ENCODE data around the gene ERCC2. TPM values are rescaled to one million over a fixed set of nuclear protein-coding genes. Genes with fewer than 3 reads are reported as not detected.

ERCC2 gene
- total RNA-seq, 4 donors from 2014 or later = 1.8 to 16.6 (median 10.5) TPM

GRCh38 chr19:45404557-45405434 is 34.4 kb upstream of the ERCC2 start, which contains the start of gene PPP1R13L:
PPP1R13L (minus strand) TSS chr19:45405069; CDS start chr19:45398318, 6,751 bp downstream.
- Histone ChIP-seq H3K4me1 (peaks cover 8 to 9% of the 10 kb centered on the region in 2 donors), H3K4me3 (peak within 1 kb of the TSS; percentile 69 to 78), H3K36me3 (no peaks in the 10 kb centered on the region), H3K27me3 (peaks cover 0 to 8% of the 10 kb centered on the region in 2 donors), H3K9me3 (no peaks in the 10 kb centered on the region), H3K27ac (peak within 1 kb of the TSS; percentile 92 to 94)
- TF ChIP-seq CTCF (IDR thresholded peaks at IDR 0.05) = no peak
- TF ChIP-seq POLR2A (IDR thresholded peaks at IDR 0.05) = peak in 1 of 2 donors; percentile 40
- intact Hi-C loops (cut with DNase I; ENCODE audit: low total_unique reads) = no loop called here
- DNase-seq = peak; percentile 75 to 76

GRCh38 chr19:45403781-45404556 is 33.6 kb upstream of the ERCC2 start:
- peak overlapping the region in 1 of 2 donors; percentile 69 for H3K4me3 ChIP-seq
- H3K36me3 ChIP-seq = no peaks in the 10 kb centered on the region
- no peaks in the 10 kb centered on the region for H3K9me3 ChIP-seq
- peaks cover 0 to 8% of the 10 kb centered on the region in 2 donors for H3K27me3 ChIP-seq
- no peak for TF ChIP-seq POLR2A (IDR thresholded peaks at IDR 0.05)
- TF ChIP-seq CTCF (IDR thresholded peaks at IDR 0.05) = peak in 1 of 4 experiments; percentile 11
- DNase-seq = peak in 1 of 2 donors; percentile 37
- peaks cover 8 to 9% of the 10 kb centered on the region in 2 donors for H3K4me1 ChIP-seq
- intact Hi-C loops (cut with DNase I; ENCODE audit: low total_unique reads) = no loop called here
- no peak overlapping the region for H3K27ac ChIP-seq

DNA sequence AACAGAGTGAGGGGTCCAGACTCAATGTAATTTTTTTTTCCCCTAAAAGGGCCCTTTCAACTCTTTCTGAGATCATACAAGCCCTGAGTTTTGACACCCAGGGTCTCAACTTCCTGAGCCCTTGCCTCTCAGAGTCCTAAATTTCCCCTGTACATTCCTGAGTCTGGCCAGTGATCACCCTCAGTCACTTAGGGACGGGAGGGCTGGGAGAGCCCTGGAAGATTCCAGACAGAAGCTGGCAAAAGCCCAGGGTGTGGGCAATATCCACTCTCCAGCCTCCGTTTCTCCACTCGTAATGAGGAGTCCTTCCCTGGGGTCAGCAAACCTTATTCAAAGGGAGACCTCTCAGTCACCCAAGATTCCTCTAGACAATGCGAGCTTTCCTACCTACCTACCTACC is 32.9 kb upstream of the ERCC2 start:
- Histone ChIP-seq H3K4me1 (peaks cover 8 to 9% of the 10 kb centered on the region in 2 donors), H3K36me3 (no peaks in the 10 kb centered on the region), H3K9me3 (no peaks in the 10 kb centered on the region), H3K4me3 (no peak overlapping the region), H3K27me3 (peaks cover 0 to 8% of the 10 kb centered on the region in 2 donors), H3K27ac (no peak overlapping the region)
- TF ChIP-seq POLR2A (IDR thresholded peaks at IDR 0.05) = no peak
- TF ChIP-seq CTCF (IDR thresholded peaks at IDR 0.05) = no peak
- intact Hi-C loops (cut with DNase I; ENCODE audit: low total_unique reads) = no loop called here
- DNase-seq = no peak

GRCh38 chr19:45402298-45403061 is 32.1 kb upstream of the ERCC2 start:
- H3K4me3 ChIP-seq = no peak overlapping the region
- no peak overlapping the region for H3K27ac ChIP-seq
- peaks cover 8 to 9% of the 10 kb centered on the region in 2 donors for H3K4me1 ChIP-seq
- peak in 2 of 4 experiments; percentile 8 to 14 for TF ChIP-seq CTCF (IDR thresholded peaks at IDR 0.05)
- TF ChIP-seq POLR2A (IDR thresholded peaks at IDR 0.05) = no peak
- H3K27me3 ChIP-seq = peaks cover 0 to 8% of the 10 kb centered on the region in 2 donors
- DNase-seq = no peak
- H3K36me3 ChIP-seq = no peaks in the 10 kb centered on the region
- intact Hi-C loops (cut with DNase I; ENCODE audit: low total_unique reads) = no loop called here
- H3K9me3 ChIP-seq = no peaks in the 10 kb centered on the region
